Stimulated activated CD8-positive, alpha-beta memory T cell treated with anti-CD3 and anti-CD28 coated beads, Interleukin-7, amount 100 ng/mL, for 48 hours (primary cell): ENCODE measurements around the gene BZW1.

Experiments
- DNase-seq, 2 donors: peaks; one replicate each; pipeline ENCODE4 v3.0.0-alpha.2; 2020; ENCODE audit warnings: low read depth in 1 of 2; ENCODE audit errors: extremely low read depth in 1 of 2

The BZW1 gene

GRCh38 chr2:200829258-200829655 is 17.5 kb downstream of the BZW1 start:
- DNase-seq: no peak

- no peak for DNase-seq
Measured at GRCh38 chr2:200834701-200835100, 23.0 kb downstream of the BZW1 start.

GRCh38 chr2:200839513-200839912 is 27.8 kb downstream of the BZW1 start:
- no peak for DNase-seq

- DNase-seq: no peak
Measured at GRCh38 chr2:200843993-200844948, 32.6 kb downstream of the BZW1 start.

GRCh38 chr2:200845194-200845593 is 33.5 kb downstream of the BZW1 start:
- DNase-seq: no peak

- DNase-seq: no peak
Measured at GRCh38 chr2:200845669-200846325, 34.1 kb downstream of the BZW1 start.

GRCh38 chr2:200847269-200847668 is 35.6 kb downstream of the BZW1 start:
- no peak for DNase-seq

- DNase-seq: no peak
Measured at GRCh38 chr2:200847939-200848338, 36.2 kb downstream of the BZW1 start.

GRCh38 chr2:200850512-200851256 is 39.0 kb downstream of the BZW1 start:
- DNase-seq: no peak

- DNase-seq: no peak
Measured at GRCh38 chr2:200851398-200852248, 39.9 kb downstream of the BZW1 start.

GRCh38 chr2:200852605-200853004 is 40.9 kb downstream of the BZW1 start:
- DNase-seq: no peak

GRCh38 chr2:200856806-200857205 is 45.1 kb downstream of the BZW1 start:
- no peak for DNase-seq

GRCh38 chr2:200860092-200860795 is 48.5 kb downstream of the BZW1 start:
- peak in 1 of 2 donors; percentile 25 for DNase-seq

GRCh38 chr2:200861617-200862155 is 50.0 kb downstream of the BZW1 start:
- DNase-seq: no peak

GRCh38 chr2:200862532-200863000 is 50.9 kb downstream of the BZW1 start:
- DNase-seq: peak in 1 of 2 donors; percentile 68

GRCh38 chr2:200863782-200864175 is 52.1 kb downstream of the BZW1 start:
- no peak for DNase-seq

- peak; percentile 95 to 96 for DNase-seq
Measured at GRCh38 chr2:200864176-200865034, 52.7 kb downstream of the BZW1 start, which contains the start of gene CLK1. CLK1 (minus strand) TSS chr2:200864658; CDS start chr2:200861862, 2,796 bp downstream.

- DNase-seq: no peak
Measured at GRCh38 chr2:200869014-200869413, 57.3 kb downstream of the BZW1 start.
